Measurements from ENCODE around the gene DFFA. TPM values are rescaled to one million over a fixed set of nuclear protein-coding genes. Genes with fewer than 3 reads are reported as not detected.

DFFA gene
- total RNA-seq, 1 experiment from 2014 or later: 86.5 TPM

GRCh38 chr1:10520497-10520896, 48.2 kb upstream of the DFFA start:
- H3K36me3 Mint-ChIP-seq: peaks cover 3% of the 10 kb centered on the region; the same call in 1 of the 2 replicates
- CTCF ChIA-PET: interaction anchor here (1.0 to 4.3 kb wide), 3 partner anchors 10 to 390 kb away, joined by 3 to 26 read pairs (median 4); no protein-coding TSS in a partner anchor
- DNase-seq (ENCODE audit: low spot score): no peak
- no peak overlapping the region for H3K27ac Mint-ChIP-seq
- ATAC-seq: no peak
- TF ChIP-seq ZNF532 (CRISPR knock-in tag; IDR thresholded peaks at IDR 0.05; ENCODE audit: borderline replicate concordance) (no peak), SOX15 (CRISPR knock-in tag; IDR thresholded peaks at IDR 0.05) (no peak), ZNF263 (CRISPR knock-in tag; IDR thresholded peaks at IDR 0.05; ENCODE audit: low read depth) (no peak), SMAD3 (CRISPR knock-in tag; IDR thresholded peaks at IDR 0.05; ENCODE audit: borderline replicate concordance) (no peak), ERG (CRISPR knock-in tag; IDR thresholded peaks at IDR 0.05) (no peak), AR (CRISPR knock-in tag; IDR thresholded peaks at IDR 0.05) (no peak), SMAD4 (CRISPR knock-in tag; IDR thresholded peaks at IDR 0.05) (no peak), STAT6 (CRISPR knock-in tag; conservative IDR thresholded peaks at IDR 0.05; ENCODE audit: low read depth) (no peak), RORB (CRISPR knock-in tag; IDR thresholded peaks at IDR 0.05) (no peak), ZNF121 (CRISPR knock-in tag; IDR thresholded peaks at IDR 0.05) (no peak), ZNF219 (CRISPR knock-in tag; IDR thresholded peaks at IDR 0.05; ENCODE audit: borderline replicate concordance) (no peak), ZSCAN18 (CRISPR knock-in tag; IDR thresholded peaks at IDR 0.05) (no peak), ZBTB43 (CRISPR knock-in tag; IDR thresholded peaks at IDR 0.05) (no peak)
- peaks cover 69% of the 10 kb centered on the region for H3K4me1 Mint-ChIP-seq
- POLR2A ChIA-PET: interaction anchor here (0.6 kb wide), 1 partner anchor 119 kb away, joined by 3 read pairs; no protein-coding TSS in a partner anchor
- no peak overlapping the region for H3K4me3 Mint-ChIP-seq
- no peaks in the 10 kb centered on the region for H3K9me3 Mint-ChIP-seq
- H3K27me3 Mint-ChIP-seq (ENCODE audit: low read depth): no peaks in the 10 kb centered on the region

Measured in WTC11 (cell line).